ENCODE data around the gene KLHL29.

Gene KLHL29

DNA sequence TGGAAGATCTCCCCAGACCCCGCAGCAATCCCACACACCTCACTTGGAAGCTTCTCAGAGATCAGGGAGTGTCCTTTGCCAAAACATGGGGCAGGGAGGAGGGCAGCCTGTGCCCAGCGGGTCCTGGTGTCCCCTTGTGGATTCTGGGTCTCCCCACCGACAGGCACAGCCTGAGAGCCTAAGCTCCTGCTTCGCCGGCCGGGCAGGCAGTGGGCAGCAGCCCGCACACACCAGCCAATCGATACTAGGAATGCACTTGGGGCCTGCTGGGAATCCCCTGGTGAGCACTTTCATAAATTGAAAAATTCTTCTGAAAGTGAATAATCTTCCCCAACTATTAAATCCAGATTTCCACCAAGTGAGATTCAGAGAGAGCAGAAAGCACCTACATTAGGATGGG, 296.0 kb downstream of the KLHL29 start:
- TF ChIP-seq, protein P1, sequence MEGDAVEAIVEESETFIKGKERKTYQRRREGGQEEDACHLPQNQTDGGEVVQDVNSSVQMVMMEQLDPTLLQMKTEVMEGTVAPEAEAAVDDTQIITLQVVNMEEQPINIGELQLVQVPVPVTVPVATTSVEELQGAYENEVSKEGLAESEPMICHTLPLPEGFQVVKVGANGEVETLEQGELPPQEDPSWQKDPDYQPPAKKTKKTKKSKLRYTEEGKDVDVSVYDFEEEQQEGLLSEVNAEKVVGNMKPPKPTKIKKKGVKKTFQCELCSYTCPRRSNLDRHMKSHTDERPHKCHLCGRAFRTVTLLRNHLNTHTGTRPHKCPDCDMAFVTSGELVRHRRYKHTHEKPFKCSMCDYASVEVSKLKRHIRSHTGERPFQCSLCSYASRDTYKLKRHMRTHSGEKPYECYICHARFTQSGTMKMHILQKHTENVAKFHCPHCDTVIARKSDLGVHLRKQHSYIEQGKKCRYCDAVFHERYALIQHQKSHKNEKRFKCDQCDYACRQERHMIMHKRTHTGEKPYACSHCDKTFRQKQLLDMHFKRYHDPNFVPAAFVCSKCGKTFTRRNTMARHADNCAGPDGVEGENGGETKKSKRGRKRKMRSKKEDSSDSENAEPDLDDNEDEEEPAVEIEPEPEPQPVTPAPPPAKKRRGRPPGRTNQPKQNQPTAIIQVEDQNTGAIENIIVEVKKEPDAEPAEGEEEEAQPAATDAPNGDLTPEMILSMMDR (IDR thresholded peaks at IDR 0.05) = no peak

DNA sequence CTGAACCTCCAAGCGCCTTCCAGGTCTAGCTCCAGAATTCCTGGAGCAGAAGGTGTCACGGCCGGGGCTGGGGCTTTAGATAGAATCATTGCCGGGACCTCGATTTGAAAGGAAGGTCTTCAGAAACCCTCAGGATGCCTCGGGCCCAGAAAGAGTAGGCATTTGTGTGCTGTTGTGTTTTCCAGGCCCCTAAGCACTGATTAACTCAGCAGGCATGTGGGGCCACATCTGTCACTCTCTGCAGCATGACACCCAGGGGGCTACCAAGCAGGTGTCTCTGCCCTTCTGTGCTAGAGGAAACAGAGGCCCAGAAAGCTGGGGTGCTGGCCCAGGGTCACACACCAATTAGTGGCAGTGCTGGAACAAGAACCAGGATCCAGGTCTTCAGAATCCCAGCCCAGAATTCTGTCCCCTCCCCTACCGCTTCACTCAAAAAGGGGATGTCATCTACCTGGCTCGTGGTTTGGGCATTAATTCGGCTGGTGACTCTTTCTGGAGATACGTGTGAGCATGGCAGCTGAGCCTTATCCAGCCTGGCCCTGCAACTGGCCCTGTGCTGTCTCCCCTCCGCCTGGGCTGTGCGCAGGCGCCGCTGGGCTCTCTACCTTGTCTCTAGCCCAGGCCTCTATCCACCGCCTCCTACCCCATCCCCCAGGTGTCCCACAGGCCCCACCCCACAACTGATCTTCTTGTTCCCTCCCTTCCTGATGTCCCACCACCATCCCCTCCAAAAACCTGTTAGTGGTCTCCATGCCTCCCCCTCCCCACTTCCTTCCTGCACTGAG, 296.6 kb downstream of the KLHL29 start:
- TF ChIP-seq, protein P1 (IDR thresholded peaks at IDR 0.05) = no peak

DNA sequence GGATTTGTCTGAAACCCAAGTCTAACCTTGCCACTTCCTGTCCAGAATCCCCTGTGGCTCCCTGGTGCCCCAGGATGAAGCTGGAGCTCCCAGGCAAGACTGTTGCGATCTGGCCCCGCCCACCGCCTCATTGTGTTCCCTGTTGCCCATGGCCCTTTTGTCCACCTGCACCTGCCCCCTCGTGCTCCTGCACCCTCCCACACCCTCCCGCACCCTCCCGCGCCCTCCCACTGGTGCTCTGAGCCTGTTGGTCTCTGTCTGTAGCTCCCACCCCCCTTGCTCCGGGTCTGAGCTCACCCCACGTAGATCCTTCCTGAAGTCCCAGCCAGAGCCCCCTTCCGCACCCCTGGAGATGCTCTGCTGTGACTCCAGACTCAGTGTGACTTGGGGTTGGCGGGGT, 297.5 kb downstream of the KLHL29 start:
- TF ChIP-seq, protein P1 (IDR thresholded peaks at IDR 0.05) = no peak

DNA sequence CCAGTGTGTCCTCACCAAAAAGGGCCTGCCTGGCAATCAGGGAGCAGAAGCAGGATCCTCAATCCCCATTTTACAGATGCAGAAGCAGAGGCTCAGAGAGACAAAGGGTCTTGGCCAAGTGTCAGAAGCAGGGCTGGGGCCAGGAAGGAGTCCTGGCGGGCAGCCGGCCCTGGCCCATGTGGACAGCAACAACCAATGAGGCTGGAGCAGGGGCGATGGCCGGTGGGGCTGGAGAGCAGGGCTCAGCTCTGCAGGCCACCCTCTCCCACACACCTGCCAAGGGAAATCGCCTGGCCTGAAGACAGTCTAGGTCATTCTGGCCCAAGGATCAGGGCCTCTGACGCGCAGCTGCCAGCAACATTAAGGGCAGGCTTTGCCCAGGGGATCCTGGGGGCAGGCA, 298.0 kb downstream of the KLHL29 start:
- TF ChIP-seq, protein P1 (IDR thresholded peaks at IDR 0.05) = no peak

DNA sequence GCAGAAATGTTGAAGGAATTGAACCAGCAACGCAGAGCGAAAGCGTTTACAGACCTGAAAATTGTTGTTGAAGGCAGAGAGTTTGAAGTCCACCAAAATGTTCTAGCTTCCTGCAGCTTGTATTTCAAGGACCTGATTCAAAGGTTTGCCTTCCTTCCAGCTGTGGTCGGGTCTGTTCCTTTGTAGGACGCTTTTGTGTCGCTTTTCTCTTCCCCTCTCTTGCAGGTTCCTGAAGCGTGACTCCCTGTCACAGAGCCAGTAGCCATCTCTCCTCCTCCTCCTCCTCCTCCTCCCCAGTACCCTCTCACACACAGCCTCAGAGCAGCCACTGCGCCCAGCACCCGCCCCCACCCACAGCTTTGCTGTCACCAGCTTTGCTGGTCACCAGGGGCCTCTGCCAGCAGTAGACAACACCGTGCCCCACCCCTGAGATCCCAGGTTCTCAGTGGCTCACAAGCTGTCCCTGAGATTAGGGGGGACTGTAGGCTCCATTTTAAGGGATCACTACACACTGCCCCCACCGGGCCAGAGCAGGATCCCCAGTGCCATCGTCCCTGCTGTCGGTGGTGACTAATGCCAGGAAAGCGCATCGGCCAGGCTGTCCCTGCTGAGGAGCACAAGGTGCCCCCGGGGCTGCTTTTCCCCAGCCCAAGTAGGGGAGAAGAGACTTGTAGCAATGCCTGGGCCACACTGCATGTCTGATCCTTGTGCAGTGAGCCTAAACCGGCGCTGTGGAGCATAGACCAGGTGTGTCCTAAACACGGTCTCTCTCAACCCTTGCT, 299.6 kb downstream of the KLHL29 start:
- TF ChIP-seq, protein P1 (IDR thresholded peaks at IDR 0.05) = no peak

DNA sequence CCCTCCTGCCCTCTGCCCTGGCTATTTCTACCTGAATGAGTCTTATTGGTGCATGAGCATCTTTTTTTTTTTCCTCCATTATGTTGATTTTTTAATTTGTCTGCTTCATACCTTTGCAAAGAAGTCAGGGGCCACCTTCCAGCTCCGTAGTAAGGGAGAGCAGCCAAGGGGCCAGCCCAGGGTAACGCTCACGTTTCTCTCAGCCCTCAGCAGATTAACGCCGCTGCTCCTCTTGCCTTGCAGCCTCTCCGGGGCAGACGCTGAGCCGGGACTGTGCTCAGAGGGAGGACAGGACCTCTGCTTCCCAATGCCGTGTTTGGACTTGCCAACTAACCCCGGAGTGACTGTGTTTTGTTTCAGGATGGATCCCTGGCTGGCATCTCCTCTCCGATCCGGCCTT, 300.2 kb downstream of the KLHL29 start:
- TF ChIP-seq, protein P1 (IDR thresholded peaks at IDR 0.05) = no peak

DNA sequence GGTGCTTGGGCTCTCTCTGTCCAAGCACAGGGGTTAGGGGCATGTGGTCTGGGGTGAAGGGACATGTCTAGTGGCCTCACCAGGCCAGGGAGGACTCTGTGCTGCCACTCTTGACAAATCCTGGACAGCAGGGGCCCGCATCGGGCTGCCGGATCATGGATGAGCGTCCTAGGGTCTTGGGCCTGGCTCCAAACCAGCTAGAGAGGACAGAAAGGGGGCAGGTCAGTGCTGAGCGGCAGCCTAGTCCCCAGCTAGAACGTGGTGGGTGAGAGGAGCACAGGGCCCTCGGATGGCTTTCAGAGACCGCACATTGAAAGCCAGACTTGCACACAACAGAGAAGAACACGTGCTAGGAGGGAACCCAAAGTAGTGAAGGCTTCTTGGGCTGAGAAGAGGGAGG, 300.7 kb downstream of the KLHL29 start:
- TF ChIP-seq, protein P1 (IDR thresholded peaks at IDR 0.05) = no peak

Measured in LNCAP (cell line).